Vagina (tissue), 2 donors: ENCODE results near the gene LIN9.

Experiments used
- CTCF ChIP-seq, 3 experiments: fragments of 450-650 bp in 2 of 3; fragments of 200-600 bp in 1 of 3; sonication (generic) in 1 of 3; IDR thresholded peaks; one replicate each; pipeline ENCODE4 v1.5.1; 2017 to 2019; ENCODE audit warnings: antibody characterized with exemption in 3 of 3, mild to moderate bottlenecking in 2 of 3, moderate library complexity in 2 of 3
- POLR2AphosphoS5 ChIP-seq, 2 donors: sonication (generic); formaldehyde crosslinking; IDR thresholded peaks; one replicate each; pipeline ENCODE4 v1.9.0; 2017; ENCODE audit warnings: antibody characterized with exemption in 2 of 2, mild to moderate bottlenecking in 2 of 2, low read depth in 1 of 2; ENCODE audit not compliant: insufficient read depth in 1 of 2

GRCh38 chr1:226268421-226269124 is 40.4 kb downstream of the LIN9 start:
- no peak for TF ChIP-seq CTCF (IDR thresholded peaks at IDR 0.05)
- TF ChIP-seq POLR2AphosphoS5 (IDR thresholded peaks at IDR 0.05; ENCODE audit: insufficient read depth in 1 of 2, low read depth in 1 of 2), result no peak
